ENCODE data around the gene PCNT. TPM values are rescaled to one million over a fixed set of nuclear protein-coding genes. Genes with fewer than 3 reads are reported as not detected.

The PCNT gene
- total RNA-seq, 1 experiment from 2014 or later, result 39.6 TPM

- no peaks in the 10 kb centered on the region for H3K27me3 ChIP-seq (ENCODE audit: insufficient read depth, low read length)
Measured at GRCh38 chr21:46350571-46350970, 26.6 kb downstream of the PCNT start.

More at GRCh38 chr21:46350571-46350970, 26.6 kb downstream of the PCNT start:
- no CpG with 5 or more reads among the region's 8 CpGs for WGBS (ENCODE audit: extremely low coverage, insufficient read length, low lambda C conversion rate)
- H3K79me1 ChIP-seq (ENCODE audit: insufficient read depth, low read depth, low read length, poor library complexity, severe bottlenecking), result no peaks in the 10 kb centered on the region
- DNase-seq, result no peak
- no peaks in the 10 kb centered on the region for H3K27me3 Mint-ChIP-seq (ENCODE audit: low read depth)
- no peak overlapping the region for H3K56ac ChIP-seq (ENCODE audit: insufficient read length, low read depth, low read length)
- H3K4me1 Mint-ChIP-seq, result no peaks in the 10 kb centered on the region
- H3K27ac Mint-ChIP-seq, result no peak overlapping the region; a peak in 1 of 7 replicates
- no peak overlapping the region for H2BK15ac ChIP-seq (ENCODE audit: low read depth, low read length)
- H3K9ac ChIP-seq (ENCODE audit: extremely low read depth, insufficient read length, low read length), result no peak overlapping the region
- no peak overlapping the region for H2BK120ac ChIP-seq (ENCODE audit: low read depth, low read length, poor library complexity, severe bottlenecking)
- no peak overlapping the region for H3T11ph ChIP-seq (ENCODE audit: low read length)
- H3K9me3 ChIP-seq (ENCODE audit: control insufficient read depth, low read depth, low read length), result no peaks in the 10 kb centered on the region
- no peak overlapping the region for H3K14ac ChIP-seq (ENCODE audit: insufficient read depth, low read length)
- H2AK5ac ChIP-seq (ENCODE audit: insufficient read length, low read length), result no peak overlapping the region
- peaks cover 32 to 82% (median 79%) of the 10 kb centered on the region in 3 experiments; a peak in 6 of 7 replicates for H3K36me3 Mint-ChIP-seq (ENCODE audit: insufficient read depth in 1 of 3, low read depth in 3 of 3)
- H3K18ac ChIP-seq (ENCODE audit: insufficient read length, low read depth, low read length), result no peak overlapping the region
- no peaks in the 10 kb centered on the region for H3K23me2 ChIP-seq (ENCODE audit: insufficient read length, low read depth, low read length, poor library complexity, severe bottlenecking)
- no peak overlapping the region for H2BK12ac ChIP-seq (ENCODE audit: insufficient read length, low read depth, low read length)
- no peak overlapping the region for H4K8ac ChIP-seq (replicated peaks; ENCODE audit: insufficient read length, low read depth, low read length)
- H3K9me3 Mint-ChIP-seq, result no peaks in the 10 kb centered on the region
- no peak overlapping the region for H2AFZ ChIP-seq (ENCODE audit: low read length)
- H4K91ac ChIP-seq (ENCODE audit: insufficient read length, low read depth, low read length), result no peak overlapping the region
- no peaks in the 10 kb centered on the region for H4K20me1 ChIP-seq (ENCODE audit: control insufficient read depth, insufficient read depth, insufficient read length)
- no peak for TF ChIP-seq CTCF (conservative IDR thresholded peaks at IDR 0.05)
- no peak overlapping the region for H2BK5ac ChIP-seq (ENCODE audit: insufficient read length, low read length)
- H3K27ac ChIP-seq (ENCODE audit: insufficient read length, low read depth, low read length), result no peak overlapping the region
- no peaks in the 10 kb centered on the region for H3K79me2 ChIP-seq (ENCODE audit: insufficient read depth, low read length)
- no peak overlapping the region for H3K4me2 ChIP-seq (ENCODE audit: insufficient read depth, insufficient read length, low read length)
- H3K4me1 ChIP-seq (ENCODE audit: insufficient read depth, low read length), result no peaks in the 10 kb centered on the region
- no peak overlapping the region for H3K4me3 Mint-ChIP-seq
- H3K4ac ChIP-seq (ENCODE audit: low read depth, low read length), result no peak overlapping the region
- no peak overlapping the region for H2BK20ac ChIP-seq (ENCODE audit: low read depth, low read length, poor library complexity, severe bottlenecking)
- no peak overlapping the region for H3K23ac ChIP-seq (ENCODE audit: insufficient read length, low read depth, low read length)
- H4K5ac ChIP-seq (ENCODE audit: insufficient read length, low read depth, low read length), result no peak overlapping the region

Data from H9 (cell line).